Measurements from ENCODE around the gene SPIN2A. TPM values are rescaled to one million over a fixed set of nuclear protein-coding genes. Genes with fewer than 3 reads are reported as not detected.

SPIN2A gene
- polyA plus RNA-seq, 3 donors: 0.71 TPM; not detected in 2

DNA sequence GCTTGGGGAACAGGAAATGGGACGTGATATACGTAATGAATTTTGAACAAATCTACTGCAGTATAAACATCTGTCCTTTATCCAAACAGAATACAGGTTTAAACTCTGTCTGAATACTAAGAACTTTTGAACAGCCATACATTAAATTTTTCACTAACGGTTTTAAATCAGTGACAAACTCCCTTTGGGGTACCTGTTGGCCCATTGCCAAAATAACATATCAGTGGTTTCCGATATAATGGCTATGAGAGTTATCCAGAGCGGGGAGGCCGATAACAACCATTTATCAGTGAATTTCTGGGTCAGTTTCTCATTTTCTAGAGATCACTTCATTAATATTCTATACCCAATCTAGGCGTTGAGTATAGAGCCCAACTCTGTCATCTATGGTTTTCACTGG is 5.2 kb downstream of the SPIN2A start:
- H3K36me3 ChIP-seq (replicated peaks in 1 of 2; ENCODE audit: control insufficient read depth in 1 of 2, insufficient read depth in 2 of 2, low read length in 2 of 2): no peaks in the 10 kb centered on the region
- peaks cover 0 to 7% (median 1%) of the 10 kb centered on the region in 7 donors for H3K9me3 Mint-ChIP-seq
- no peaks in the 10 kb centered on the region for H4K20me1 ChIP-seq (ENCODE audit: insufficient read depth, low read length)
- no peaks in the 10 kb centered on the region for H3K9me3 ChIP-seq (replicated peaks in 1 of 2; ENCODE audit: control insufficient read depth in 1 of 2, insufficient read depth in 1 of 2, low read length in 2 of 2)
- peaks cover 0 to 3% of the 10 kb centered on the region in 2 donors for H3K36me3 Mint-ChIP-seq
- DNase-seq: no peak
- H3K79me2 ChIP-seq (ENCODE audit: insufficient read depth, low read length): no peaks in the 10 kb centered on the region
- H3K4me3 Mint-ChIP-seq: no peak overlapping the region
- H3K4me1 Mint-ChIP-seq: no peaks in the 10 kb centered on the region
- H3K4me2 ChIP-seq (replicated peaks; ENCODE audit: extremely low read depth, low read length, poor library complexity, severe bottlenecking): no peak overlapping the region
- no peak overlapping the region for H3K27ac ChIP-seq (ENCODE audit: low read depth in 1 of 2, low read length in 2 of 2)
- H3K27ac Mint-ChIP-seq: no peak overlapping the region
- H3K4me3 ChIP-seq (replicated peaks in 1 of 3; ENCODE audit: low read depth in 2 of 3, low read length in 3 of 3): no peak overlapping the region
- TF ChIP-seq, protein P1, sequence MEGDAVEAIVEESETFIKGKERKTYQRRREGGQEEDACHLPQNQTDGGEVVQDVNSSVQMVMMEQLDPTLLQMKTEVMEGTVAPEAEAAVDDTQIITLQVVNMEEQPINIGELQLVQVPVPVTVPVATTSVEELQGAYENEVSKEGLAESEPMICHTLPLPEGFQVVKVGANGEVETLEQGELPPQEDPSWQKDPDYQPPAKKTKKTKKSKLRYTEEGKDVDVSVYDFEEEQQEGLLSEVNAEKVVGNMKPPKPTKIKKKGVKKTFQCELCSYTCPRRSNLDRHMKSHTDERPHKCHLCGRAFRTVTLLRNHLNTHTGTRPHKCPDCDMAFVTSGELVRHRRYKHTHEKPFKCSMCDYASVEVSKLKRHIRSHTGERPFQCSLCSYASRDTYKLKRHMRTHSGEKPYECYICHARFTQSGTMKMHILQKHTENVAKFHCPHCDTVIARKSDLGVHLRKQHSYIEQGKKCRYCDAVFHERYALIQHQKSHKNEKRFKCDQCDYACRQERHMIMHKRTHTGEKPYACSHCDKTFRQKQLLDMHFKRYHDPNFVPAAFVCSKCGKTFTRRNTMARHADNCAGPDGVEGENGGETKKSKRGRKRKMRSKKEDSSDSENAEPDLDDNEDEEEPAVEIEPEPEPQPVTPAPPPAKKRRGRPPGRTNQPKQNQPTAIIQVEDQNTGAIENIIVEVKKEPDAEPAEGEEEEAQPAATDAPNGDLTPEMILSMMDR (IDR thresholded peaks at IDR 0.05): no peak
- intact Hi-C loops (cut with micrococcal nuclease): no loop called here
- H3K9ac ChIP-seq (ENCODE audit: insufficient read depth, low read length, poor library complexity, severe bottlenecking): no peak overlapping the region
- no CpG with 5 or more reads among the region's 7 CpGs for WGBS (ENCODE audit: insufficient coverage)
- H3K27me3 ChIP-seq (ENCODE audit: control insufficient read depth in 2 of 2, insufficient read depth in 2 of 2, low read length in 2 of 2): no peaks in the 10 kb centered on the region
- no peak overlapping the region for H2AFZ ChIP-seq (ENCODE audit: insufficient read depth, low read depth, low read length, poor library complexity, severe bottlenecking)
- H3K27me3 Mint-ChIP-seq (ENCODE audit: low read depth in 3 of 3): peaks cover 0 to 5% (median 2%) of the 10 kb centered on the region in 3 donors
- H3K4me1 ChIP-seq (ENCODE audit: control insufficient read depth in 1 of 2, insufficient read depth in 2 of 2, low read length in 2 of 2): no peaks in the 10 kb centered on the region

DNA sequence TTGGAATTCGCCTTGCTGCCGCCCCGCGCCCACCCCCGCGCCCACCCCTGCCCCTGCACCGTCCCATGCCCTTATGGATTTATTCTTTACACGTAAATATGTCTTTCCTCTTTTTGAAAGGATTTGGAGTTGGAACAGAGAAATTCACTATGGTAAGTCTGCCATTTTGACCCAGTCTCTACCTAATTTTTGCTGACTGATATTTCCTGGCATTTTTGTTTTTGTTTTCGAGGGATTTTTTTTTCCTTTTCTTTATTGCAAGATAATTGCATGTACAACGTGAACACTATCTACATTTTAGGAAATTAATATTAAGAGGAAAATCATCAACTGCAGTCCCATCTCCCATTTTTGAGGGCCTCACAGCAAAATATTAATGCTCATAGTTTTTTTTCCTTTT is 15.4 kb downstream of the SPIN2A start:
- no CpG with 5 or more reads among the region's 10 CpGs for WGBS (ENCODE audit: insufficient coverage)

More for the DNA sequence above, 15.4 kb downstream of the SPIN2A start:
- TF ChIP-seq, protein P1 (IDR thresholded peaks at IDR 0.05): no peak
- H3K4me3 ChIP-seq (replicated peaks in 1 of 3; ENCODE audit: low read depth in 2 of 3, low read length in 3 of 3): peak overlapping the region; percentile 61 to 76 (median 61)
- Mint-ChIP-seq H3K27me3 (ENCODE audit: low read depth in 3 of 3) (peaks cover 0 to 5% (median 0%) of the 10 kb centered on the region in 3 donors), H3K27ac (peak overlapping the region; percentile 64 to 94 (median 84)), H3K36me3 (peaks cover 0 to 3% of the 10 kb centered on the region in 2 donors), H3K4me1 (peaks cover 10% of the 10 kb centered on the region), H3K9me3 (peaks cover 0 to 9% (median 2%) of the 10 kb centered on the region in 7 donors), H3K4me3 (peak overlapping the region; percentile 93 to 95)
- peak overlapping the region; percentile 65 for H3K4me2 ChIP-seq (replicated peaks; ENCODE audit: extremely low read depth, low read length, poor library complexity, severe bottlenecking)
- H3K36me3 ChIP-seq (replicated peaks in 1 of 2; ENCODE audit: control insufficient read depth in 1 of 2, insufficient read depth in 2 of 2, low read length in 2 of 2): no peaks in the 10 kb centered on the region
- no peaks in the 10 kb centered on the region for H3K79me2 ChIP-seq (ENCODE audit: insufficient read depth, low read length)
- H3K27ac ChIP-seq (ENCODE audit: low read depth in 1 of 2, low read length in 2 of 2): peak overlapping the region; percentile 42 to 75
- H3K27me3 ChIP-seq (ENCODE audit: control insufficient read depth in 2 of 2, insufficient read depth in 2 of 2, low read length in 2 of 2): no peaks in the 10 kb centered on the region
- no peaks in the 10 kb centered on the region for H3K9me3 ChIP-seq (replicated peaks in 1 of 2; ENCODE audit: control insufficient read depth in 1 of 2, insufficient read depth in 1 of 2, low read length in 2 of 2)
- DNase-seq: no peak
- H3K9ac ChIP-seq (ENCODE audit: insufficient read depth, low read length, poor library complexity, severe bottlenecking): peak overlapping the region; percentile 65
- no peaks in the 10 kb centered on the region for H4K20me1 ChIP-seq (ENCODE audit: insufficient read depth, low read length)
- intact Hi-C loops (cut with micrococcal nuclease): no loop called here
- H2AFZ ChIP-seq (ENCODE audit: insufficient read depth, low read depth, low read length, poor library complexity, severe bottlenecking): peak overlapping the region; percentile 82
- H3K4me1 ChIP-seq (ENCODE audit: control insufficient read depth in 1 of 2, insufficient read depth in 2 of 2, low read length in 2 of 2): no peaks in the 10 kb centered on the region

Measured in CD14-positive monocyte (primary cell).